ENCODE measurements around the gene SMTNL2. TPM values are rescaled to one million over a fixed set of nuclear protein-coding genes. Genes with fewer than 3 reads are reported as not detected.

Gene SMTNL2
- polyA plus RNA-seq, 2 donors = 0.53 to 1.4 TPM

GRCh38 chr17:4559966-4560365 lies 24.4 kb upstream of the SMTNL2 start:
- 61 to 65% methylated on average over 5 of the region's 5 CpGs for WGBS, 2 donors

GRCh38 chr17:4560421-4560820 lies 23.9 kb upstream of the SMTNL2 start, which contains the start of gene GGT6:
TSS of gene GGT6 (minus strand) at chr17:4560577. CDS start at chr17:4560521, 56 bp downstream.
- WGBS, 2 donors = 51 to 56% methylated on average over 12 of the region's 12 CpGs
- H3K36me3 ChIP-seq (ENCODE audit: control insufficient read depth in 2 of 2, insufficient read depth in 2 of 2, low read length in 1 of 2) = peaks cover 0 to 11% of the 10 kb centered on the region in 2 donors
- no peaks in the 10 kb centered on the region for H3K27me3 ChIP-seq (ENCODE audit: control insufficient read depth in 1 of 2, insufficient read depth in 2 of 2, low read length in 2 of 2)
- peak within 1 kb of the TSS; percentile 56 to 62 for H3K4me3 ChIP-seq (ENCODE audit: low read depth in 1 of 2, low read length in 2 of 2)
- H3K4me1 ChIP-seq (ENCODE audit: control insufficient read depth in 2 of 2, insufficient read depth in 2 of 2, low read length in 1 of 2) = peaks cover 2 to 15% of the 10 kb centered on the region in 2 donors
- no peaks in the 10 kb centered on the region for H3K9me3 ChIP-seq (ENCODE audit: control insufficient read depth in 2 of 2, insufficient read depth in 1 of 2, low read depth in 1 of 2, low read length in 1 of 2)
- H3K27ac ChIP-seq (ENCODE audit: low read depth in 2 of 2, low read length in 1 of 2) = peak within 1 kb of the TSS; percentile 66 to 85

More at GRCh38 chr17:4559966-4560365, 24.4 kb upstream of the SMTNL2 start:
- H3K27me3 ChIP-seq (ENCODE audit: control insufficient read depth in 1 of 2, insufficient read depth in 2 of 2, low read length in 2 of 2) = no peaks in the 10 kb centered on the region
- peaks cover 0 to 11% of the 10 kb centered on the region in 2 donors for H3K36me3 ChIP-seq (ENCODE audit: control insufficient read depth in 2 of 2, insufficient read depth in 2 of 2, low read length in 1 of 2)
- peak overlapping the region; percentile 66 to 85 for H3K27ac ChIP-seq (ENCODE audit: low read depth in 2 of 2, low read length in 1 of 2)
- no peaks in the 10 kb centered on the region for H3K9me3 ChIP-seq (ENCODE audit: control insufficient read depth in 2 of 2, insufficient read depth in 1 of 2, low read depth in 1 of 2, low read length in 1 of 2)
- peaks cover 2 to 16% of the 10 kb centered on the region in 2 donors for H3K4me1 ChIP-seq (ENCODE audit: control insufficient read depth in 2 of 2, insufficient read depth in 2 of 2, low read length in 1 of 2)
- H3K4me3 ChIP-seq (ENCODE audit: low read depth in 1 of 2, low read length in 2 of 2) = peak overlapping the region; percentile 56 to 62

GRCh38 chr17:4560837-4561256 lies 23.5 kb upstream of the SMTNL2 start:
- H3K27ac ChIP-seq (ENCODE audit: low read depth in 2 of 2, low read length in 1 of 2) = peak overlapping the region in 1 of 2 donors; percentile 54
- H3K4me3 ChIP-seq (ENCODE audit: low read depth in 1 of 2, low read length in 2 of 2) = peak overlapping the region in 1 of 2 donors; percentile 56

GRCh38 chr17:4562015-4562969 lies 22.0 kb upstream of the SMTNL2 start:
- H3K36me3 ChIP-seq (ENCODE audit: control insufficient read depth in 2 of 2, insufficient read depth in 2 of 2, low read length in 1 of 2) = peaks cover 0 to 11% of the 10 kb centered on the region in 2 donors
- H3K4me3 ChIP-seq (ENCODE audit: low read depth in 1 of 2, low read length in 2 of 2) = no peak overlapping the region
- H3K9me3 ChIP-seq (ENCODE audit: control insufficient read depth in 2 of 2, insufficient read depth in 1 of 2, low read depth in 1 of 2, low read length in 1 of 2) = no peaks in the 10 kb centered on the region
- peaks cover 2 to 11% of the 10 kb centered on the region in 2 donors for H3K4me1 ChIP-seq (ENCODE audit: control insufficient read depth in 2 of 2, insufficient read depth in 2 of 2, low read length in 1 of 2)
- WGBS, 2 donors = 59 to 64% methylated on average over 8 of the region's 8 CpGs
- H3K27me3 ChIP-seq (ENCODE audit: control insufficient read depth in 1 of 2, insufficient read depth in 2 of 2, low read length in 2 of 2) = no peaks in the 10 kb centered on the region
- H3K27ac ChIP-seq (ENCODE audit: low read depth in 2 of 2, low read length in 1 of 2) = no peak overlapping the region

More at GRCh38 chr17:4560837-4561256, 23.5 kb upstream of the SMTNL2 start:
- Histone ChIP-seq H3K9me3 (ENCODE audit: control insufficient read depth in 2 of 2, insufficient read depth in 1 of 2, low read depth in 1 of 2, low read length in 1 of 2) (no peaks in the 10 kb centered on the region), H3K36me3 (ENCODE audit: control insufficient read depth in 2 of 2, insufficient read depth in 2 of 2, low read length in 1 of 2) (peaks cover 0 to 11% of the 10 kb centered on the region in 2 donors), H3K27me3 (ENCODE audit: control insufficient read depth in 1 of 2, insufficient read depth in 2 of 2, low read length in 2 of 2) (no peaks in the 10 kb centered on the region), H3K4me1 (ENCODE audit: control insufficient read depth in 2 of 2, insufficient read depth in 2 of 2, low read length in 1 of 2) (peaks cover 2 to 14% of the 10 kb centered on the region in 2 donors)
- 55 to 69% methylated on average over 11 of the region's 11 CpGs for WGBS, 2 donors

- no peak overlapping the region for H3K27ac ChIP-seq (ENCODE audit: low read depth in 2 of 2, low read length in 1 of 2)
Observed at GRCh38 chr17:4565209-4566141, 18.9 kb upstream of the SMTNL2 start.

GRCh38 chr17:4566785-4567184 lies 17.5 kb upstream of the SMTNL2 start:
- Histone ChIP-seq H3K4me3 (ENCODE audit: low read depth in 1 of 2, low read length in 2 of 2) (no peak overlapping the region), H3K27ac (ENCODE audit: low read depth in 2 of 2, low read length in 1 of 2) (no peak overlapping the region), H3K4me1 (ENCODE audit: control insufficient read depth in 2 of 2, insufficient read depth in 2 of 2, low read length in 1 of 2) (no peaks in the 10 kb centered on the region), H3K9me3 (ENCODE audit: control insufficient read depth in 2 of 2, insufficient read depth in 1 of 2, low read depth in 1 of 2, low read length in 1 of 2) (no peaks in the 10 kb centered on the region), H3K27me3 (ENCODE audit: control insufficient read depth in 1 of 2, insufficient read depth in 2 of 2, low read length in 2 of 2) (no peaks in the 10 kb centered on the region), H3K36me3 (ENCODE audit: control insufficient read depth in 2 of 2, insufficient read depth in 2 of 2, low read length in 1 of 2) (no peaks in the 10 kb centered on the region)
- 25 to 27% methylated on average over 5 of the region's 5 CpGs for WGBS, 2 donors

More at GRCh38 chr17:4565209-4566141, 18.9 kb upstream of the SMTNL2 start:
- Histone ChIP-seq H3K4me3 (ENCODE audit: low read depth in 1 of 2, low read length in 2 of 2) (no peak overlapping the region), H3K9me3 (ENCODE audit: control insufficient read depth in 2 of 2, insufficient read depth in 1 of 2, low read depth in 1 of 2, low read length in 1 of 2) (no peaks in the 10 kb centered on the region), H3K36me3 (ENCODE audit: control insufficient read depth in 2 of 2, insufficient read depth in 2 of 2, low read length in 1 of 2) (no peaks in the 10 kb centered on the region), H3K27me3 (ENCODE audit: control insufficient read depth in 1 of 2, insufficient read depth in 2 of 2, low read length in 2 of 2) (no peaks in the 10 kb centered on the region), H3K4me1 (ENCODE audit: control insufficient read depth in 2 of 2, insufficient read depth in 2 of 2, low read length in 1 of 2) (peaks cover 2 to 5% of the 10 kb centered on the region in 2 donors)
- 30% methylated on average over 16 of the region's 16 CpGs for WGBS, 2 donors

- Histone ChIP-seq H3K36me3 (ENCODE audit: control insufficient read depth in 2 of 2, insufficient read depth in 2 of 2, low read length in 1 of 2) (no peaks in the 10 kb centered on the region), H3K4me3 (ENCODE audit: low read depth in 1 of 2, low read length in 2 of 2) (no peak overlapping the region), H3K9me3 (ENCODE audit: control insufficient read depth in 2 of 2, insufficient read depth in 1 of 2, low read depth in 1 of 2, low read length in 1 of 2) (no peaks in the 10 kb centered on the region), H3K27me3 (ENCODE audit: control insufficient read depth in 1 of 2, insufficient read depth in 2 of 2, low read length in 2 of 2) (no peaks in the 10 kb centered on the region), H3K4me1 (ENCODE audit: control insufficient read depth in 2 of 2, insufficient read depth in 2 of 2, low read length in 1 of 2) (no peaks in the 10 kb centered on the region), H3K27ac (ENCODE audit: low read depth in 2 of 2, low read length in 1 of 2) (no peak overlapping the region)
- WGBS, 2 donors = 75 to 93% methylated on average over 1 of the region's 1 CpG
Observed at GRCh38 chr17:4569591-4569990, 14.7 kb upstream of the SMTNL2 start.

- Histone ChIP-seq H3K9me3 (ENCODE audit: control insufficient read depth in 2 of 2, insufficient read depth in 1 of 2, low read depth in 1 of 2, low read length in 1 of 2) (no peaks in the 10 kb centered on the region), H3K4me3 (ENCODE audit: low read depth in 1 of 2, low read length in 2 of 2) (no peak overlapping the region), H3K36me3 (ENCODE audit: control insufficient read depth in 2 of 2, insufficient read depth in 2 of 2, low read length in 1 of 2) (no peaks in the 10 kb centered on the region), H3K4me1 (ENCODE audit: control insufficient read depth in 2 of 2, insufficient read depth in 2 of 2, low read length in 1 of 2) (no peaks in the 10 kb centered on the region), H3K27me3 (ENCODE audit: control insufficient read depth in 1 of 2, insufficient read depth in 2 of 2, low read length in 2 of 2) (no peaks in the 10 kb centered on the region), H3K27ac (ENCODE audit: low read depth in 2 of 2, low read length in 1 of 2) (no peak overlapping the region)
- WGBS, 2 donors = 72 to 74% methylated on average over 9 of the region's 9 CpGs
Observed at GRCh38 chr17:4572131-4572530, 12.2 kb upstream of the SMTNL2 start.

- Histone ChIP-seq H3K9me3 (ENCODE audit: control insufficient read depth in 2 of 2, insufficient read depth in 1 of 2, low read depth in 1 of 2, low read length in 1 of 2) (no peaks in the 10 kb centered on the region), H3K36me3 (ENCODE audit: control insufficient read depth in 2 of 2, insufficient read depth in 2 of 2, low read length in 1 of 2) (no peaks in the 10 kb centered on the region), H3K4me1 (ENCODE audit: control insufficient read depth in 2 of 2, insufficient read depth in 2 of 2, low read length in 1 of 2) (no peaks in the 10 kb centered on the region), H3K4me3 (ENCODE audit: low read depth in 1 of 2, low read length in 2 of 2) (no peak overlapping the region), H3K27ac (ENCODE audit: low read depth in 2 of 2, low read length in 1 of 2) (no peak overlapping the region), H3K27me3 (ENCODE audit: control insufficient read depth in 1 of 2, insufficient read depth in 2 of 2, low read length in 2 of 2) (no peaks in the 10 kb centered on the region)
- WGBS, 2 donors = 72 to 75% methylated on average over 4 of the region's 4 CpGs
Observed at GRCh38 chr17:4573115-4573514, 11.2 kb upstream of the SMTNL2 start.
